Measurements from ENCODE around the gene ILDR2.

ILDR2 gene

DNA sequence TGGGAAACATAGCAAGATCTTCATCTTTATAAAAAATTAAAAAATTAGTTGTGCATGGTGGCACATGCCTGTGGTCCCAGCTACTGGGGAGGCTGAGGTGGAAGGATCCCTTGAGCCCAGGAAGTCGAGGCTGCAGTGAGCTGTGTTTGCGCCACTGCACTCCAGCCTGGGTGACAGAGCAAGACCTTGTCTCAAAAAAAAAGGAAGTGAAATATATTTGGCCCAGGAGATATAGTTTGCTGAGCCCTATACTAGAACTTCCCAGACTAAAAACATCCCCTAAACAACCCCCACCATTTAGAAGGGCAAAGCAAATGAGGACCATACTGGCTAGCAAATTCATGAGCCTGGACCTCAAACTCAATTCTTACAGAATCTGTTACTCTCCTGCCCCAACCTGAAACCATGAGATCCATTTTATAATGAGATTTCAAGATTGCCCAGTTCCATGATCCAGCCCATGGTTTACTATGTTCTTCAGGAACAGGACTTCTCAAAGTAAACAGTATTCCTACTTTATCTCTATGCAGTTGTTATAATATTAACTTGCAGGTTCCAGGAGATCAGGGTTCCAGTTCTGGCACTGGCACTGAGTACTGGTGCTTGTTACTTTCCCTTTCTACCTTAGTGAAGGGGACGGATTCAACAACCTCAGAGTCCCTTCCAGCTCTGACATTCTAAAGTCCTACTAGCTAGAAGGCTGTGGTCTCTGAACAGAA, 50.4 kb downstream of the ILDR2 start:
- DNase-seq (ENCODE audit: low read depth), result no peak

GRCh38 chr1:166920561-166921475, 54.5 kb downstream of the ILDR2 start:
- no peak for DNase-seq (ENCODE audit: low read depth)

DNA sequence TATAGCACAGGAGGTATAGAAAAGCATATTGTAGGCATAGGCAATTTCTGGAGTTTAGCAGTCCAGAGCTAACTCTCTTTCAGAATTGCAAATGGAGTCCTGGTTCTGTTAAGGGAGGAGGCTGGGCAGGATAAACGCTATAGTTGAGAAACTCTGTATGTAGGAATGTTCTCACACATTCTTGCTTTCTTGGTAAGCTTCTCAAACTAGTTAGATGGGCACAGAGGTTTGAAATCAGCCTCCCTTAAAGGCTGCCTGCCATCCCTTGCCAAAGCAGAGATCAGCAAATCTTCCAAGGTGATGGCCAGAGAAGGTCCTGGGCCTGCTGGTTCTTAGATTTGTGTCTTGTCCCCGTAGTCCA, 56.4 kb downstream of the ILDR2 start:
- no peak for DNase-seq (ENCODE audit: low read depth)

GRCh38 chr1:166918088-166918955, 57.0 kb downstream of the ILDR2 start:
- no peak for DNase-seq (ENCODE audit: low read depth)

DNA sequence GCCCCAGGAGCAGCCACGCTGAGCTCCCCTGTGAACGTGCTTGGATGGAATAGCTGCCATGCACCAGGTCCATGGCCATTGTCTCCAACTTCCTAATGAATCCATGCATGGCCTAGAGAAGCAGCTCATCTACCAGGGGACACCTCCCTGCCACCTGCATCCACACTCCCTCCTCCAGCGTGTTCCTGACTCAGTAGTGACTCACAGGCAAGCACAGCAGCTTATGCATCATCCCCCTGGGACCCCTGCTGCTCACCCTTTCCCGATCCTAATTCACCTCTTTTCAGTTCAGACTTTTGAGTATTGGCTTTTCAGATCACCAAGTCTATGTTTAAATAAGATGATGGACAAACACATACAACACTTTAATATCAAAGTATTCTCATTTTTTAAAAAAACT, 59.4 kb downstream of the ILDR2 start:
- no peak for DNase-seq (ENCODE audit: low read depth)

- no peak for DNase-seq (ENCODE audit: low read depth)
Measured at GRCh38 chr1:166915042-166915441, 60.3 kb downstream of the ILDR2 start.

DNA sequence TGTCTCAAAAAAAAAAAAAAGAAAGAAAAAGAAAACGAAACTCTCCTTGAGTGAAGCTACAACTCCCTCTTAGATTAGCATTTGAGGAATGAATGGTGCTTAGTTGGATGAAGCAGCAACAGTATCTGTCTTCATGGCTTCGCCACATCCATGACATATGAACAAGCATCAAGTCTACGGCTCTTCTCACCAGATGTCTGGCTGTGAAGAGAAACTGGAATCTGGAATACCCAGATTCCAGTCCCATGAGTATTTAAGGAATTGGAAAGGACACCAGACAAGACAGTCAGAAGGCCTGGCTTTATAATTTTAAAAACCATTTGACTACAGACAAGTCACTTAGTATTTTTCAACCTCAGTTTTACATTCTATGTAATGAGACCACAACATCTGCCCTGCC, 61.2 kb downstream of the ILDR2 start:
- no peak for DNase-seq (ENCODE audit: low read depth)

DNA sequence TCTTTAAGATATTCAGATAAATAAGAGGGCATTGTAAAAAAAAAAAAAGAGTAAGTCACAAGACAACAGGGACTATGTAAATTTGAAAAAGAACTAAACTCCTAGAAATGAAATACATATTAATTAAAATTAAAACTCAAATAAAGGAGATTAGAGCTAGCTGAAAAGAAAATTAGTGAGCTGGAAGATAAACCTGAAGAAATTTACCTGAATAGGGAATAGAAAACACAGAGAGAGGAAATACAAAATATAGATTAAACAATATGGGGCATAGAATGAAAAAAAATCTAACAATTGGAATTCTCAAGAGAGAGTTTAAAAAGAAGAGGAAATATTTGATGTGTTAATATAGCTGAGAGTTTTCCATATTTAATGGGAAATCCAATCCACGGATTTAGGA, 63.7 kb downstream of the ILDR2 start:
- DNase-seq (ENCODE audit: low read depth), result no peak

- DNase-seq (ENCODE audit: low read depth), result peak; percentile 84
Measured at GRCh38 chr1:166910396-166910994, 64.8 kb downstream of the ILDR2 start.

- DNase-seq (ENCODE audit: low read depth), result no peak
Measured at GRCh38 chr1:166908942-166909341, 66.4 kb downstream of the ILDR2 start.

GRCh38 chr1:166907763-166908162, 67.6 kb downstream of the ILDR2 start:
- no peak for DNase-seq (ENCODE audit: low read depth)

DNA sequence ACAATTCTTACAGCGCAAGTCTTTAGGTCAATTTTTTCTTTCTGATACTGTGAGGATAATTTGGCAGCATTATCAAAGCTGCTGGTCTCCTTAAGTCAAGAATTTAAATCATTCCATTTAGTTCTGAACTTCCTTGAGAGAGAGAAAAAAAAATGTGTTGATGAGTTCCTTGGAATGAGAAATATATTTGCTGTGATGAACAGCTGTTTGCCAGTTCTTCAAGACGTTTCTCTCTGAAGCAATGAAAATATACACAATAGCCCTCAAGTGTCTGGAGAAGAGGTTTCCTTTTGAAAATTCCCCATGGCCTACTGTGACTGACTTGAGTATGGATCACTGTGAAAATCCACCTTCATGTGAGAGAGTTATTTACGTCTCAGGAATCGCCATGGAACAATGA, 68.3 kb downstream of the ILDR2 start:
- no peak for DNase-seq (ENCODE audit: low read depth)

DNA sequence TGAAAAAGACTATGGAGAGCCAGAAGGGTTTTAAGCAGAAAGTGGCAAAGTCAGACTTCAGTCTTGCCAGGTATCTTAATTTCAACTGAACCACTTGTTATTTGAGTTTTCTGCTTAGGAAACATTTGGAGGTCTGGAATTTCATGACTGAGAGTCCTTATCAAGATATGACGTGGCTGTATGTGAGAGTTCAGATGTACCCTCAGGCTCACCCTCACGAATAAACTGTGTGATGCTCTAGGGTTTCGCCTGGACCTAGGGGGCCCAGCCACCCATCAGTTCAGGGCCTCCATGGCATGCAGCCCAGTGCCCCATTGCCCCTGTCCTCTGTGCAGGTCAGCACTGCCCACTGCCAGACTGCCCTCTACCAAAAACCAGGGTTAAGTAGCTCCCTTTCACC, 68.7 kb downstream of the ILDR2 start:
- no peak for DNase-seq (ENCODE audit: low read depth)

GRCh38 chr1:166905900-166906299, 69.4 kb downstream of the ILDR2 start:
- no peak for DNase-seq (ENCODE audit: low read depth)

DNA sequence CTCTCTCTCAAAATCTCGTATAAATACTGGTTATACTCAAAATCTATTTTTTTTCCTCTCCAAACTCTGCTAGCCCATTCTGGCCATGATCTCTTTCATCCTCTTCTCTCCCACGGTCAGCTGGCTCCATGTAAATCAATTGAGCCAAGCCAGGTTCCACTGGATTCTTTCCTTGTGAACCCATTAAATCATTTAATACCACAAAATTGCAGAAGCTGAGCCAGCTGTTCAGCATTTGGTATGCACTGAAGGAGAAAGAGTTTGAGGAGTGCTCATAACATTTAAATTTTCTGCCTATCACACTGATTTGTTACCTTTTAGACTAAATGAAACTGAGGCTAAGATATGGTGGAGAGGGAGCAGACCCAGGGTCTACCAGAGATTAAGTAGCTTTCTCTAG, 70.2 kb downstream of the ILDR2 start:
- no peak for DNase-seq (ENCODE audit: low read depth)

GRCh38 chr1:166903232-166903631, 72.1 kb downstream of the ILDR2 start:
- DNase-seq (ENCODE audit: low read depth), result peak; percentile 48

- peak; percentile 21 for DNase-seq (ENCODE audit: low read depth)
Measured at GRCh38 chr1:166902279-166902678, 73.1 kb downstream of the ILDR2 start.

DNA sequence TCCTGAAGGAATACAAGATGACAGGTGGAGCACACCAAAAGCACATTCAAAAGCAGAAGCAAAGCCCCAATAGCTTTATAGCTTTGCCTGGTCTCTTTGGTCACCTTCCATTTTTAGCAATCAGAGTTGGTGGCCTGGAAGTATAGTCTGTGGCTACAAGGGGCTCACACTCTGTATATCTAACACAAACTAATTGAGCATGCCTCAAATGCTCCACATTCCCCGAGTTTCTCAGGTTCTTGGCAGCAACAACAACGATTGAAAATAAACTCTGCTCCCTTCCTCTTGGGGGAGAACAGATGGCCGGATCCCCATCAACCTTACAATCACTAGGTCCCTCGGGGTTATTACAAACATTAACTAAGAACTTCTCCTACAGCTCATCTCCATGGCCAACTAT, 74.4 kb downstream of the ILDR2 start:
- no peak for DNase-seq (ENCODE audit: low read depth)

DNA sequence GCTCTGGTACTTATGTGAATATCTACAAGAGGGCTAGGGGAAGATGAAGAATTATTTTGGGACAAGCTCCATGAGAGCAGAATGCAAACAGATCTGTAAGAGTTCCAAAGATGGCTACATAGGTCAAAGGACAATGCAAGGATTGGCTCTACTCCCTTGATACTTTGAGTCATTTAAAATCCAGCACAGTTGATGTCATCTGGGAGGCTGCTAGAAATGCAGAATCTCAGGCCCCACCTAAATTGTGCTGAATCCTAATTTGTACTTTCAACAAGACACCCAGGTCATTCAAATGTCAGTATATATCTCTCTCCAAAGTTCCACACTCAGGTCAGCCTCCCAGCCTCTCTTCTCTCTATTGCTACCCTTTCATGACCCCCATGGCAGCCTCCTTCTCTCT, 75.6 kb downstream of the ILDR2 start:
- DNase-seq (ENCODE audit: low read depth), result no peak

DNA sequence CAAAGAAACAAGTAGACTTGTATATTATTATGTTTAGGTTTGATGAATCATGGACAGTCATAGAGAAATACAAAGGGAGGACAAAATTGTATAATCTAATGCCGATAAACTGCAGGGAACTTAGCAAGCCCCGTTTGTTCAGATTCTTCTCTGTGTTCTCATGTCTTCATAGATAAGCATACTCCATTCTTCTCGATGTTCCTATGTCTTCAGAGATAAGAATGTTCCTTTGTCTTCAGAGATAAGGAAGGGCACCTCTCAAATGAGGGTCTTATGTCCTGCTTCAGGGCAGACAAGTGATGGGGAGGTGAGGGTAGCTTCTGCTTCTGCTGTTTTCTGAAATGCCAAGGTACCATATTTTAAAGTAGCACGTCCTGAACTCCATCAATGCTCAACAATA, 79.6 kb downstream of the ILDR2 start:
- DNase-seq (ENCODE audit: low read depth), result peak; percentile 58

DNA sequence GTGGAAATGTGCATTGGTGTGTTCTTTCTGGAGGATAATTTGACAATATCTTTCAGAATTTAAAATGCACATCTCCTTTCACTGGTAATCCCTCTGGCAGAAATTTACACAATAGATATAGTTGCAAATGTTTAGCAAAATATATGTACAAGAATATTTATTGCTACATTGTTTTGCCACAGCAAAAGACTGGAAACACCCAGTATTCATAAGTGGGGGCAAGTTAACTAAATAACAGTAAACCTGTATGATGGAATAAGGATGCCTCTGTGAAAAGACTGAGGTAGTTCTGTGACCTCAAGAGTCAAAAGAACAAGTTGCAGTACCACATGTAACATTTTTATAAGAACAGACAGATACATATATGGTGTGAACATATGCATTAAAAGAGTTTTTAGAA, 85.6 kb downstream of the ILDR2 start:
- no peak for DNase-seq (ENCODE audit: low read depth)
